HG02973 (cell line): ENCODE measurements around the gene SLC35E4.
"Not testable (repeated sequence)": the region's sequence is repeated elsewhere in the genome, so short reads cannot be mapped to it uniquely, and the experiment has no call there.

Source experiments
- ATAC-seq: cut with Tn5 transposase; IDR thresholded peaks from one replicate; pipeline ENCODE4 v1.9.1; 2021; ENCODE audit warnings: moderate library complexity; ENCODE audit not compliant: unreplicated experiment

SLC35E4 gene

GRCh38 chr22:30649430-30650007, 13.9 kb downstream of the SLC35E4 start:
- ATAC-seq = no peak

- no peak for ATAC-seq
These were observed 15.0 kb downstream of the SLC35E4 start for GRCh38 chr22:30650508-30651116.

- no peak for ATAC-seq
These were observed 17.3 kb downstream of the SLC35E4 start for GRCh38 chr22:30652852-30653251.

- no peak for ATAC-seq
These were observed 18.8 kb downstream of the SLC35E4 start for GRCh38 chr22:30654361-30654760.

GRCh38 chr22:30655532-30655931, 20.0 kb downstream of the SLC35E4 start:
- ATAC-seq = no peak

GRCh38 chr22:30662040-30662439, 26.5 kb downstream of the SLC35E4 start:
- ATAC-seq = no peak

- no peak for ATAC-seq
These were observed 29.2 kb downstream of the SLC35E4 start for GRCh38 chr22:30664798-30665197.

GRCh38 chr22:30665266-30665665, 29.7 kb downstream of the SLC35E4 start:
- ATAC-seq = no peak

GRCh38 chr22:30665786-30666185, 30.2 kb downstream of the SLC35E4 start:
- ATAC-seq = no peak

- ATAC-seq = no peak
These were observed 31.5 kb downstream of the SLC35E4 start for GRCh38 chr22:30667107-30667493.

GRCh38 chr22:30667494-30668385, 32.2 kb downstream of the SLC35E4 start, which contains the start of gene DUSP18:
TSS of gene DUSP18 (minus strand) at chr22:30667875. CDS start at chr22:30664003, 3,872 bp downstream.
- ATAC-seq = peak; percentile 87

- ATAC-seq = no peak
These were observed 32.8 kb downstream of the SLC35E4 start for GRCh38 chr22:30668386-30668710.

GRCh38 chr22:30671071-30671470, 35.5 kb downstream of the SLC35E4 start:
- ATAC-seq = no peak

- ATAC-seq = no peak
These were observed 37.6 kb downstream of the SLC35E4 start for GRCh38 chr22:30673136-30673535.

GRCh38 chr22:30674482-30674881, 38.9 kb downstream of the SLC35E4 start:
- no peak for ATAC-seq

GRCh38 chr22:30675436-30675835, 39.9 kb downstream of the SLC35E4 start:
- no peak for ATAC-seq

GRCh38 chr22:30676565-30676964, 41.0 kb downstream of the SLC35E4 start:
- not testable (repeated sequence) for ATAC-seq

- ATAC-seq = not testable (repeated sequence)
These were observed 44.5 kb downstream of the SLC35E4 start for GRCh38 chr22:30679895-30680690.

GRCh38 chr22:30680991-30681770, 45.6 kb downstream of the SLC35E4 start:
- no peak for ATAC-seq

GRCh38 chr22:30681831-30682230, 46.2 kb downstream of the SLC35E4 start:
- no peak for ATAC-seq
